ACHN (cell line): ENCODE results near the gene SERPINA1.

Source experiments
- DNase-seq: peaks from one replicate; pipeline ENCODE4 v3.0.0-alpha.2; 2015
- in situ Hi-C: cut with HindIII; loops from 2 replicates; pipeline ENCODE4 v1.10.0; 2017; ENCODE audit warnings: low sequenced_read_pairs, low pct_ligation_motif_present, low pct_unique_long_range_greater_than_20kb

The SERPINA1 gene

GRCh38 chr14:94387051-94388026, 1.1 kb downstream of the SERPINA1 start:
- DNase-seq, result no peak
- in situ Hi-C loops, result no loop called here

GRCh38 chr14:94386085-94387031, 2.0 kb downstream of the SERPINA1 start:
- no peak for DNase-seq
- in situ Hi-C loops, result no loop called here

- DNase-seq, result no peak
- in situ Hi-C loops, result no loop called here
Measured at GRCh38 chr14:94385553-94386057, 2.8 kb downstream of the SERPINA1 start.

GRCh38 chr14:94384342-94384741, 4.1 kb downstream of the SERPINA1 start:
- no peak for DNase-seq
- in situ Hi-C loops, result no loop called here

- no peak for DNase-seq
- in situ Hi-C loops, result no loop called here
Measured at GRCh38 chr14:94383777-94384176, 4.6 kb downstream of the SERPINA1 start.

- in situ Hi-C loops, result no loop called here
- no peak for DNase-seq
Measured at GRCh38 chr14:94382716-94383596, 5.4 kb downstream of the SERPINA1 start.

GRCh38 chr14:94382099-94382715, 6.2 kb downstream of the SERPINA1 start:
- no peak for DNase-seq
- in situ Hi-C loops, result no loop called here

- DNase-seq, result no peak
- in situ Hi-C loops, result no loop called here
Measured at GRCh38 chr14:94381149-94382030, 7.0 kb downstream of the SERPINA1 start.

GRCh38 chr14:94380225-94381148, 7.9 kb downstream of the SERPINA1 start:
- in situ Hi-C loops, result no loop called here
- DNase-seq, result no peak

- no peak for DNase-seq
- in situ Hi-C loops, result no loop called here
Measured at GRCh38 chr14:94379291-94380224, 8.8 kb downstream of the SERPINA1 start.

- in situ Hi-C loops, result no loop called here
- DNase-seq, result no peak
Measured at GRCh38 chr14:94378527-94379290, 9.7 kb downstream of the SERPINA1 start.

GRCh38 chr14:94377866-94378470, 10.4 kb downstream of the SERPINA1 start:
- in situ Hi-C loops, result no loop called here
- DNase-seq, result no peak

GRCh38 chr14:94376976-94377865, 11.2 kb downstream of the SERPINA1 start:
- in situ Hi-C loops, result no loop called here
- DNase-seq, result no peak
